HG03060 (cell line): Measurements from ENCODE around the gene LHFPL6.

Experiments used
- ATAC-seq: cut with Tn5 transposase; IDR thresholded peaks from one replicate; pipeline ENCODE4 v1.9.1; 2021; ENCODE audit warnings: low read depth, moderate number of reproducible peaks; ENCODE audit not compliant: unreplicated experiment

The LHFPL6 gene

DNA sequence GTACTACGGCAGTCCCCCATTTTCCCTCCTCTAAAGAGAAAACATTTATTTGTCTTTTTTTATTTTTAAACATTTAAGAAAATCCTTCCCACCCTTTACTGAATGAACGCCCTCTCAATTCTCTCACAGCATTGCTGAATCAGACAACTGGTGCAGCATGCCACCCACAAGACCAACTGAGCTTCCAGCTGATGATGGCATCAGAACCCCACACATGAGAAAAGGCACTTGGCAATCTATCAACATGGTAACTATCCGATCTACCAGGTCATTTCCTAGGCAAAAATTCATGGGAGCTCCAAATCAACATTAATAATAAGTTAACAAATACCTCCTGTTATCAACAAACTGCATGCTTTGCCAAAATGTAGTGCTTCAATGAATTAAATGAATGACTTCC lies 43.1 kb downstream of the LHFPL6 start:
- ATAC-seq = no peak

DNA sequence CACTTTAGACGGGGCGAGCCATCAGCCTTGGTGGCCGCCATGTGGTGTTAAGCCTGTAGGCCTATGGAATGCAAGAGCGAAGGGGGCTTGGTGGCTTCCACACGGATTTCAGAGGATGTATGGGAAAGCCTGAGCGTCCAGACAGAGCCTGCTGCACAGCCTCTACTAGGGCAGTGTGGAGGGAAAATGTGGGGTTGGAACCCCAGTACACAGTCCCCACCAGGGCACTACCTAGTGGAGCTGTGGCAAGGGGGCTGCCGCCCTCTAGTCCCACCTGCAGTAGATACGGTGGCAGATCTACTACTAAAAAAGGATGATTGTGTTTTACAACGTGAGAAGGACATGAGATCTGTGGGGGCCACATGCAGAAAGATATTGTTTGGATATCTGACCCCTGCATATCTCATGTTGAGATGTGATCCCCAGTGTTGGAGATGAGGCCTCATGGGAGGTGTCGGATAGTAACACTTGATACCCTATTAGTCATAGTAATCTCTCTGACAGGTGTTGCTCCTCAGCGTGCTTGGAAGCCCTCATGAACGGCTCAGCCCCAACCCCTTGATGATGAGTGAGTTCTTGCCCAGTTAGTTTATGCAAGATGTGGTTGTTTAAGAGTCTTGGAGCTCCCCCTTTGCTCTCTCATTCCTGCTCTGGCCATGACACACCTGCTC lies 45.6 kb downstream of the LHFPL6 start:
- no peak for ATAC-seq

DNA sequence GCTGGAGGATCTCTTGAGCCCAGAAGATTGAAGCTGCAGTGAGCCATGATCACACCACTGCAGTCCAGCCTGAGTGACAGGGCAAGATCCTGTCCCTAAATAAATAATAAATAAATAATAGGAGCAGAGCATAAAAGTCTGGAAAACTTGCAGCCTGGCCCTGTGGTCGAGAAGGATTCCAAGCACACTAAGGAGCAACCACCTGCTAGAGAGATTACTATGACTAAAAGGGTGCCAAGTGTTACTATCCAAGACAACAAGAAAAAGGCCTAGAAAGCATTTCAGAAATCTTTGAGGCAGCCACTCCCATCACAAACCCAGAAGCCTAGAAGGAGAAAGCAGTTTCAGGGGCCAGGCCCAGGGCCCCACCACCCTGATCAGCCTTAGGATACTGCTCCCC lies 46.1 kb downstream of the LHFPL6 start:
- no peak for ATAC-seq

DNA sequence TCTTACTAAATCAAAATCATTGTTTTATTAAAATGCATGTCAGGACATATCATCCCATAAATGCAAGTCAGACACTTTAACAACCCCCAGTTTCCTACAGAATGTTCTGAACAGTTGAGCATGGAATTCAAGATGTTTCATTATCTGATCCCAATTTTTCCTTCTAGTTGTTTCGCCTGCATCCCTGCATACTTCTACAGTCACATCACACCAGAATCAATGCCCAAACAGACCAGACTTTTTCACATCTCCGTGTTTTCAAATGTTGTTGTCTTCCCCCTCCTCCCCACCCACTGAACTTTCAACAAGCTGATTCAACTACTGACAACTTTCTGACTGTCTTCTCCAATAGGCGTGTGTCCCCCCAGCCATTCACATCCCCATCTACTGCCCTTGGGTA lies 48.6 kb downstream of the LHFPL6 start:
- no peak for ATAC-seq

DNA sequence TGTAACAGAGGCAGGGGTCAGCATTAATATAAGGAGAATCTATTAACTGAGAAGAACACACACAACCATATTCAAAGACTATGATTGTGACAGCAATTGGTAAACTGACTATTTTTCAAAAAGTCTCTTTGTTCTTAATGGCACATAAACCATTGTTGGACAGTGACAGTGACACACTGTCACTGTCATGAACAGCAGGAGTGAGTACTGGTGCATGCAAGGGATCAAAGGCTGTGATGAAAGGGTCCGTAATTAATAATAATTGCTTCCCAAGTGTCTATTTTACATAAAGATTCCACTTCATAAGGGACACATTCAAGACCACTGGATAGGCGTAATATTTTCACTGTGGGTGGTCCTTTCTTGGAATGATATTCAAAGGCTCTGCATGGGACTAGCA lies 50.7 kb downstream of the LHFPL6 start:
- ATAC-seq = no peak

DNA sequence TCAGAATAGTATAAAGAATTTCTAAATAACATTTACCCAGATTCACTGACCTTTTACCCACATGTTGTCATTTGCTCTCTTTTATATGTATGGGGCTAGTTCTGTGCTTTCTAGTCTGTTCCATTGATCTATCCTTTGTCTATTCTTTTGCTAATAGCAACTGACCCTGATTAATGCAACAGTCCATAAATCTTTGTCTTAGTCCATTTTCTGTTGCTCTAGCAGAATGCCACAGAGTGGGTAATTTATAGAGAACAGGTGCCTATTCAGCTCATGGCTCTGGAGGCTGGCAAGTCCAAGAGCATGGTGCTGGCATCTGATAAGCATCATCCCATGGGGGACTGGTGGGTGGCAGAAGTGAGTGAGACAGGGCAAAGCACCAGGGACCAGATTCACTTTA lies 52.1 kb downstream of the LHFPL6 start:
- ATAC-seq = no peak

DNA sequence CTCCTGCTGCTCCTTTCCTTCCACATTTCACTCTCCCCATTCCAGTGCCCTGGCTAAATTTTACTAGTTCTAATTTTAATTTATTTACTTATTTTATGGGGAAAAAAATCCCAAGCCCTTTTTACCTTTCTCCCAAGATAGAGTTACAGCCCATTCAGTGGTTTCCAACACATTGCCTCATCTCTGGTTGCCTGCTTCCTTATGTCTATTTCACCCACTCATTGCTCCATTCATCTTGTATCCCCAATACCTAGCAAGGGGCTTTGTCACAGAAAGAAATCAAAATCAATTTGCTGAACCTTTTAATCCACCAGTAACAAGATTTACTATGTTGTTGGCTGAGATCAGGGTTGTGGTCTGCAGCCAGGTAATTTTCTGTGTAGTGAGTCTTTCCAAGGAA lies 55.9 kb downstream of the LHFPL6 start:
- ATAC-seq = no peak

DNA sequence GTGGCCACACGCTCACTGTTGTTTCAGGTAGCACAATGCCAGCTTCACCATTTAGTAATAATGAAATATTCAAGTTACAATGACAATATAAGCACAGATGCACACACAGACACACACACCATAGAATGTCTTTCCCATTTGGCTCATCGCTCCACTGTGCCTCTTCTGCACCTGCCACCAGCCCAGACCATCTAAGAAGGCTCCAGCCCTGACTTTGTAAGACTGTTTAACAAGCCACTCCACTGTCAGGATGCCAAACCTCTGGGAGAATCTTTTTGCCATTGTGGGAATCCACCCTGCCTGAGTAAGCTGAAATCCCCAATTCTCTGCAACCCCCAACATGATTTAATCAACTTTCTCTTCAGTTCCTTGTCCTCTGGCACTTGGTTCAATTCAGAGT lies 60.6 kb downstream of the LHFPL6 start:
- no peak for ATAC-seq

DNA sequence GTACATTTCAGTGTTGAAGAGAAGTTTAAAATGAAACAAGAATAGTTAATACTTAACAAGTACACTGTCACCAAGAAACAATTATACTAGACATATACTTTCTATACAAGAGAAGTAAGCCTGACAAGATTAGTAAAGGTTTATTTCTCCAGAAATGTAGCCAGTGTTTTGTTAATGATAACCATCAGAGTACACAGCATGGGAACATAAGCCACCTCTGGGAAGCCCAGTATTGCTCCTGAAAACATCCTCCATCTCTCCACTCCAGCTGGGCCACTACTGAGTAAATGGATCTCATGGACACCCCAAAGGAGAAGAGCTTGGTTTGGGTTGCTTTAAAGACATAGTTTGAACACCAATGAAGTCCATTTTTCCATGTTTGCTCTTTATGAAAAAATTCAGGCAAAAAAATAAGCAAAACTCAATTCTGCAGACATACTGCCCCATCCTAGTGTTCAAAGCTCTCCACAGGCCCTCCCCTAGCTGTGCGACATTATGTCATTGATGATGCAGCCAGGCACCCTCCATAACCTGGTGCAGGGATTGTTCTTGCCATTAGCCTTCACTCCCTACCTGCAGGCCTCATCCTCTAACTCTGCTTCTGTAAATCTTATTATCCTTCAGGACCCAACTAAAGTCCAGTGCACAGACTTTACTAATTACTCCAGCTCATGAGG lies 61.9 kb downstream of the LHFPL6 start:
- no peak for ATAC-seq

DNA sequence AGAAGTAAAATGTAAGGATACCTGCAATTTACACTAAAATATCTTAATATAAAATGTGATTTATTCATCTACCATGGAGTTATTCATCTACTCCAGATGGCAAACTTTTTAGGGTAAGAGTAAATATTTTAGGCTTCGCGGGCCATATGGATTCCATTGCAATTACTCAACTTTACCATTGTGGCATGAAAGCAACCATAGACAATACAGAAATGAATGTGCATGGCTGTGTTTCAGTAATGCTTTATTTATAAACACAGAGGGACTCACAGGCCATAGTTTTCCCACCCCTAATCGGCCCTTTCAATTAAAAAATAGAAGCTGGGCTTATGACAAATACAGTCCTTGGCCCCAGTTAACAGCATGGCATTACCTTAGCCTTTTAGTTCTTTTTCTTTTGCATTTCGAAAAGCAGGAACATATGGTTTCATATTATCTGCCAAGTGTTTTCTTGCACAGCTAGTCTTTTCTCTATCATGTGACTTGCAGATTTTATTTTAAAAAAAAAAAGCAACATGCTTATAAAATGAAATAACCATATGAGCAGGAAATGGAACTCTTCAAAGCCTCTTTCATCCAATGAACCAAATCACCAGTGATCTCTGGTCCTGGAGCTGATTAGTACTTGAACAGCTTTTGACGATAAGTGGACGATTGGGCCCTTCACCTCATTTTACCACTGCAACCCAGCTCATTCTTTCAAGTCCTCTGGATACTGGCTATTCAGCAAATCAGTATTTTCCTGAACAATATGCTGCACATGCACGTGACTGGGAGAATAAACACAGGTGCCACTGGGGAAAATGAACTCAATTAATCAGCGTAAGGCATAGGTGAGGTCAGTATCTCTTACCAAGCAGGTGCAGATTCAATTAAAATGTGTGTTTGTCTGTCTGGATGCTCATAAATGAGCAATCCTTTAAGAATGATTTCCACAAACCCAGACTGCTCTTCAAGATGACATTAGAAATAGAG lies 63.9 kb downstream of the LHFPL6 start:
- no peak for ATAC-seq

DNA sequence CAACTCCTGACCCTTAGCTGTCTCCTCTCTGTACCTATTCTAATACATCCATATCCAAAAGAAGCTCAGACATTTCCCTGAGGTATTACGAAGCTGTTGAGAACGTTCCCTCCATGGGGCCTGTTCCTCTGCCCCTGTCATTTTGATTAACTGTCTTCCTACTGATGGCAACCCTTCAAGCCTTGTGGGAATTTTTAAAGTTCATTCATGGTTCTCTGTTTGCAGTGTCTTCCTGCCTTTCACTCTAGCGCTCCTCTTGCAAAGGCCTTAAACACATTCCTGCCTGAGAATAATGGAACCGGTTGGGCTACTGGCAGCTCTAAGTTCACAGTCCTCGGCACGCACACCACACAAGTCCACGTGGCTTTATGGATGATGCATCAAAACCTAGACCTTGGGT lies 66.1 kb downstream of the LHFPL6 start:
- ATAC-seq = no peak

DNA sequence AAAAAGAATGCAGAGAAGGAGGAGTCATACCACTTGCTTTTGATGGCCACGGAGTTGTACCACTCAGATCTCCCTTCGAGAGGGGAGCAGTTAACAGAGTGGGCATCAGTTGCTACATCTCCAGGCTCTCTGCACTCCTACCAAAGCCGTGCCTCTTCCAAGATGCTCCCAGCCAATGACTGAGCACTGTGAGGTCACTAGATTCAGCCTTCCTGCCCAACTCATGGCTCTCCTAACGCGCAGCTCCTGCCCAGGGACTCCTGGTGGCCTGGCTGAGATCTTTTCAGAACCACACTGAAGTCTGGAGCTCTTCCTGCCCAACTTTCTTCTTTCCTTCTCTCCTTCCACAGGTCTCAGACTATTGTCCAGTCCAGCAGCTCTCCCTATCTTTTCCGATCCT lies 66.7 kb downstream of the LHFPL6 start:
- no peak for ATAC-seq

DNA sequence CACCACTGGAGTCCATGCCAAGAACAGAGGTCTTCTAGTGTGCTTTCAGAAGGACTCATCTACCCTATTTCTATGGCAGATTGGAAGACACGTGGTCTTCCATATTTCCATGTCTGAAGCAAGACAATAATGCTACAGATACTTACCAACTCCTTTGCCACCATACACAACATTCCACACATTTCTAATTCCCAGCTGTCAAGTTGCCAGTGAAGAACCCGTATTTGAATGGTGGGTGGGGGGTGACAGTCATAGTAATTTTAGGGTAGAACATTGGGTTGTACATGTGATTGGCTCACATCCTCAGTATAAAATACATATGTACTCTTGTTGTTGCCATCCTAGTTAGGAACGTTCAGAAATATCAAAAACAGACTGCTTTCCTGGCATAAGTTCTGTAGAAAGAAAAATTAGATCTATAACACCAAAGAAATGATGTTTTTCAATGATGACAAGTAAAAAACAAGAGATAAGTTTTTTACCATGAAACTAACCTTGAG lies 69.3 kb downstream of the LHFPL6 start:
- no peak for ATAC-seq

DNA sequence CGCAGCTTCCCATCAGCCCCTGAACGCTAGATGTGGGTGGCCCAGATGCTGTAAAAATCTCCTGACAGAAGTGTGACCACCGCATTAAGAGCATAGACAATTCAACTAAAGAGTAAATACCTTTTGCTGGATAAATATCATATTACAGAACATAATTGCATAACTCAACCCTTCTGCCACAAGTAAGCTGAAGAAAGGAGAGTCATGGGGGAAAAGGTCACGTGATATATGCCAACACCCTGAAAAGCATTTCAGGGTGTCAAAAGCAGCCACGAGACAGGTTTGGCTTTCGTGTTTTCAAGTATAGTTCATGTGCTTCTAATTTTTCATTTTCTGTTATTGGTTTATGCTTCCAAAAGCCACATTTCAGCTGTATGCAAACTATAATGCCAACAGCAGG lies 71.3 kb downstream of the LHFPL6 start:
- no peak for ATAC-seq

DNA sequence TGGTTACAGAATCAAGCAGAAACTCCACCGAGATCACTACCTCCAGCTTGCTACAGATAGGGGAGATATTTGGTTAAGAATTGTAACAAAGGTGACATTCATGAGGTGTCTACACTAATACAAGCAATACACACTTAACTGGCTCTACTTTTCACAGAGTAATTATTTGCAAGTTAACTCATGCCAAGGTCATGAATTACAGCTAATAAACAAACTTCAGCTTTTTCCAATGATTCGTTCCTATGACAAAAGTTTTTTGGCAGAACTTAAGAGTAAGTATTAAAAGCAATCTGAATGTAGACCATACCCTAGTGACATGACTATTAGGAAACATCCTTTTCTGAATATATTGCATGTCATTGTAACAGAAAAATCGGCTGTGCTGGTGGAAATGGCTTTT lies 72.1 kb downstream of the LHFPL6 start:
- no peak for ATAC-seq

DNA sequence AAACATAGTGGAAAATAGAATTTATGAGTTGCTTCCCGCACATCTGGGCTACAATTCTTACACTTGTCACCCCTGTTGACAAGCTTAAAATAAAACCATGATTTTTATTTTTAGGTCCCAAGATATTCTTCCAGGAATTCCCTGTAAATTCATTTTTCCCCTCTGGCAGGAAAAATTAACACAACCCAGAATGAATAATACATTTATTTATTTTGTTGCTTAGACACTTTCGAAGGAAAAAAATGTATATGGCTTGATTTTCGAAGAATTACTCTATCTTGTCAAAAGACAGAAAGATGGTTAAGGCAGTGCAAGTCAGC lies 74.4 kb downstream of the LHFPL6 start:
- no peak for ATAC-seq

DNA sequence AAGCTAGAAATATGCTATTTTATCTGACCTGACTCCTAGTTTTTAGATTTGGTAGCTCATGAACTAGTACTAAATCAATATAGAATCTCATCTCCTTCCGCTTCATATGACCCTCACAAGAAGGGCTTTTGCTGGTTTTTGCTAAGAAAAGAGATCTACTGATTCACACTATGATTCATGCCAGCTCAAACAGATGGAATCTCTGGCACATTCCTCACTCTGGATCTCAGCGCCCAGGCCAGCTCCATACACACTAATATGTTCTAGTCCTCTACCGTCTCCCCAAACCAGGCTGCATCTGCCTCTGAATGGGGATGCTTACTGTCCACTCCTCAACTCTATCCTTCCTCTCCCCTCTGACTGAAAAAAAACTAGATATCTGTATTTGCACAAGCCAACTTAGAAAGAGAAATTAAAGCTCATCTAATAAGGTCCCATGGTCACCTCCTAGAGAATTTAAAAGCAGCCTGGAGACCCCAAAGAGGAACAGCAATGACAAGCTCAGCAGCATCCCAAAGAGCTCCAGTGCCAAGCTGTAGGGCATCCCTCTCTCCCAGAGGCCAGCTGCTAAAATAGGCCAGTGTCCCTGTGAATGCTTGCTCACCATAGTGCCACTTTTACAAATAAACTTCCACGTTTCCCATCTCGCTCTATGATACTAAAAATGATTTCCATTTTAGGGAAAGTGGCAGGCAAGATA lies 74.9 kb downstream of the LHFPL6 start:
- ATAC-seq = no peak

DNA sequence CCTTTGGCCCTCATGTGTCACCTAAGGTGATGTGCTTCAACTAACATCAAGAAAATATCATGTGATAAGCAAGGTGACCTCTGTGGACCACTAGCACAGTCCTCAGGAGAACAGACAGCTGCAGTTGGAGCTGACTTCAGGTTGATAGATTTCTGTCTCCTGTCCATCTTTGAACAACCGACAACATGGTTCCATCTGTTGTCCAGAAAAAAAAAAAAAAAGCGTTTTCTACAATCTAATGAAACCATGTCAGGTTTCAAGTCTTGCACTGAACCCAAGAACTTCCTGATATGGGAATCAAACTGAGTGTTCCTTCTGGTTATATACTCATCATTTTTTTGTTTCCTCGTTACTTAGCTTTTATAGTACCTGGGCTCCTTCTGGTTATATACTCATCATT lies 75.7 kb downstream of the LHFPL6 start:
- ATAC-seq = no peak

DNA sequence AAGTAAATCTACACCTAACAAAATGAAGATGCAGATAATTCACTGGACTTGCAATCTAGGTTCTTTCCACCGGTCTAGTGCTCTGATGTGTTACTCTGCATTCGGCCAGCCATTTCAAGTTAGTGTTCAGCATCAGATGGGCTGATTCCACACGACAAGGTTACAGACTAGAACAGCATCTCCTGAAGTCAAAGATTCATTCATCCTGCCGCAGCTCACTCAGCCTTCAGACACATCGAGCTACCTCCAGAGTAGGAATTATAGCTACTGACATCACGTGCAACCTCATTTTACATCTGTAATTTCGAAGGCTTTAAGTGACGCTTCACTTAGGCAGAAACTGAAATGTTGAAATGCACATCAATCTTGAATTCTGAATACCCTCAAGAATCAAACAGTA lies 76.5 kb downstream of the LHFPL6 start:
- no peak for ATAC-seq

DNA sequence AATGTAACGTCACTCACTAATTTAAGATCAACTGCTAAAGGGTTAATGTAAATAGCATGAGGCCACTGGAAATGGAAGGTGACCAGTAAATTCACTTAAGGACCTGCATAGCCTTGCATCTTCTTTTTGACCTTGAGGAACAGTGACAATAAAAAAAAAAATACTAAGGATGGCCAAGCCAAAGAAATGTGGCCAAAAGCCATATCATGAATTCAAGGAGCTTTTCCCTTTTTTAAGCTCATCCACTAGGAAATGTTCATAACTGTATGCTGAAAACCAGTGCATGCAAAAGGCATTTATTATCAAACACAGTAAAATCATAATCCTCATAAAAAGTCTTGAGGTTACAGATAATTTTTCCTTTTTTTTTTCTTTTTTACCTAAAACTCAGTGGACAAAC lies 77.5 kb downstream of the LHFPL6 start:
- ATAC-seq = no peak

DNA sequence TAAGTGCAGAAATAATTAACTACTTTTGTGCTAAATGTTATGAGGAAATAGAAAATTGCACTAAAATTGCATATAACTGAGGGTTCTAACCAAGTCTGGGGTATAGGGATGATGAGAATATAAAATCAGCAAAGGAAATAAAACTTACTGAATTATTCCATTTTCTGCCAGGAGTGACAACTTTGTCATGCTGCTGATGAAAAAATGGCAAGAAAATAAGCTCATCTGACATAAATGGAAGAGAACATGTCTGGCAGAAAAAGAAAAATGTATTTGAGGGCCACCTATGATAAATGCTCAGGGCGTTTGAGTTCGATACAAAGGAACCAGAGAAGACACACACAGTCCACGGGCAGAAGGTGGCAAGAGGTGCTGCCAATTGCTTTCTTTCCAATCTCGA lies 78.2 kb downstream of the LHFPL6 start:
- no peak for ATAC-seq
